ENCODE data around the gene ARHGEF4.

DNA sequence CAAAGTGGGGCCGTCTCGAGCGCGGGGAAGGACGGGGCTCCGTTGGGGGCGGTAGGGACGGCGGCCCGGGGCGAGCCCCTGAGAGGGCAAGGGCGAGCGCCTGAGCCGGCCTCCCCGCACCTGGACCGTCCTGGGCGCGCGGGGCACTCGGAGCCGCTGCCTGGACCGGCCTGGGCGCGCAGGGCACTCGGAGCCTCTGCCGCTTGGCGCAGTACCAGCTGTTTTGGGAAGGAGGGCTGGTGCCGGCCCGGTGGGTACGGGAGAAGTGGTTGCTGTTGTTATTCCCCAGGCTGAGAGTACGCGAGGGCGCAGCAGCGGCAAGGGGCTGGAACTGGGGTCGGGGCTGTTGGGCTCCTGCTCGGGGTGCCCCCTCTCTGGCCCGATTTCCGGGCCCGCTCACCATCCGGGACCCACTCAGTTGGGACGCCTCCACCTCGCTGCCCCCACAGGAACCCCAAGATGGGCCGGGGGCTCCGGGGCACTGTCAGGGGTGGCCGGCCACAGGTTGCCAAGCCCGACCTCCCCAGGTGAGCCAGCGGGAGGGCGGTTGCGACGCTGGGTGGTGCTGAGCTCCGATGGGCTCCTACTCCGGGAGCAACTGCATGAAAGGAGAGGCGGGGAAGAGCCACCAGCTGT lies 579 bp downstream of the ARHGEF4 start:
- TF ChIP-seq MAX (IDR thresholded peaks at IDR 0.05), result no peak
- TF ChIP-seq CTCF (IDR thresholded peaks at IDR 0.05 in 2 of 3, conservative IDR thresholded peaks at IDR 0.05 in 1 of 3; ENCODE audit: borderline replicate concordance in 1 of 3, insufficient read depth in 1 of 3, low read depth in 2 of 3, low read length in 2 of 3), result no peak
- TF ChIP-seq POLR2AphosphoS5 (IDR thresholded peaks at IDR 0.05; ENCODE audit: low read depth, low read length), result no peak
- TF ChIP-seq EGR1 (IDR thresholded peaks at IDR 0.05; ENCODE audit: low read depth), result no peak
- no peak for TF ChIP-seq POLR2A (IDR thresholded peaks at IDR 0.05; ENCODE audit: borderline replicate concordance, extremely low read depth, insufficient read depth, insufficient read length)
- no peak for TF ChIP-seq YY1 (IDR thresholded peaks at IDR 0.05; ENCODE audit: extremely low read depth, insufficient replicate concordance, low read depth, low read length)
- TF ChIP-seq ZNF274 (IDR thresholded peaks at IDR 0.05; ENCODE audit: low read depth, low read length), result no peak
- TF ChIP-seq RAD21 (IDR thresholded peaks at IDR 0.05; ENCODE audit: low read depth), result no peak

Data from HCT116 (cell line).